GM19455 (cell line): ENCODE measurements around the gene ZBTB2.
"Not testable (repeated sequence)": the region's sequence is repeated elsewhere in the genome, so short reads cannot be mapped to it uniquely, and the experiment has no call there.

Source experiments
- ATAC-seq: cut with Tn5 transposase; IDR thresholded peaks from one replicate; pipeline ENCODE4 v1.9.1; 2021; ENCODE audit not compliant: unreplicated experiment

The ZBTB2 gene

GRCh38 chr6:151338651-151339200 is 52.6 kb downstream of the ZBTB2 start:
- ATAC-seq = no peak

GRCh38 chr6:151335930-151336329 is 55.4 kb downstream of the ZBTB2 start:
- ATAC-seq = no peak

- no peak for ATAC-seq
Measured at GRCh38 chr6:151330130-151330696, 61.1 kb downstream of the ZBTB2 start.

DNA sequence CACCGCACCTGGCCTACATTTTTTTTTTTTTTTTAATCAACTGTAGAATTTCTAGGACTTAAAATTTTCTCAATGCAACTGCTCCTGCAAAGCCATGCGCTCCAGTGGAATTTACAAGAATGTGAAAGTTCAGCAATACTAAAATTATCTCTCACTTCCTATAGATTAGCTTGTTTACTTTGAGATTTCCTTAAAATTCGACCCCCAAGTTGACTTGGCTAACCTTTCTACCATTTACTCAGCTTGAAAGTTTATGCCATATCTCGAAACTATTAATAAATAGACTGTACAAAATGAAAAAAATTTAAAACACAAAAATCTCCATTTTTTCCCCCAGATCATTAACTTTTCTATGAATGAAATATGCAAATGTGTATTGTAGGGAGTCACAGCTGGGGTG is 64.3 kb downstream of the ZBTB2 start:
- ATAC-seq = no peak

DNA sequence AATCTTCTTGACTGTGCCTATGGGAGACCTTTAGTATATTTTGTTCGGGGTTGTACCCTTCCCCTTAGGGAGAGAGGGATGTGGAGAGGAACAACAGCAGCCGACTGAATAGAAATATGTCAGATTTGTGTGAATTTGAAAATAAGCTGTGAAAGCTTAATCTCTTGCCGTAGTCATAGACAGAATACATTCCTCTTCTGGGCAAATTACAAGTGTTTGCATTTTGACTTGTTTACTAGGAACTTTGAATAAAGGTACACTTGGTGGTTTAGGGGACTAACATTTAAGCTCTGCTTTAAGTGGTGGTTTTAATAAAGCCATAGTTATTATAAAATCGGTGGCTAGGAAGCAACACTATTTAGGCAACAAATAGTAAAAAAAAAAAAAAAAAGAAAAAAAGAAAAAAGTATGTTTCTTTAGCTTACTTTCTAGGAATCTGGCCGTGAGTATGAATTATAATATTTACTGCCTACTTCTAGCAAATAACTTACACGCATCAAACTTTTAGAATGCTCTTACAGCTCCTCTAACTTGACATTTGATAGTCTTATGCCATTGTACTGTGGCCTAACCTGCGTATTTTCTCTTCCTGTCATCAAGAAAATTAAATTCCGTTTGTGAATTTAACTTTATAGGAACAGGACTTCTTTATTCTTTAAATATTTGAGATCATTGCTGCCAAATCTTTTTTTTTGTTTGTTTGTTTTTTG is 65.1 kb downstream of the ZBTB2 start:
- no peak for ATAC-seq

- ATAC-seq = no peak
Measured at GRCh38 chr6:151325075-151326050, 66.0 kb downstream of the ZBTB2 start.

DNA sequence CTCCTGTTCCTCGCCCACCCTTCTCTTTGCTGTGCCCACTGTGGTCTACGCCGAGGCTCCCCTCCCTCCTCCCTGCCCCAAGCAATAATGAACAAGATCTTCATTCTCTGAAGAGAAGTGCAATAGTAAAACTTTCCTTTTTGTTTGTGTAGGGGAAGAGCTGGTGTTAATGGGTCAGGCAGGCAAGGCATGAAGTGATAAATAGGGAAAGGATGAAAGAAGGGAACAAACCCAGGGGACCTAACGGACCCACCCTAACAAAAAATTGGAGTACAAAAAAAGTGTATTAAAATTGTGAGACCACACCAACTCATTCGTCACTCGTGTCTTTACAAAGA is 66.9 kb downstream of the ZBTB2 start:
- ATAC-seq = no peak

DNA sequence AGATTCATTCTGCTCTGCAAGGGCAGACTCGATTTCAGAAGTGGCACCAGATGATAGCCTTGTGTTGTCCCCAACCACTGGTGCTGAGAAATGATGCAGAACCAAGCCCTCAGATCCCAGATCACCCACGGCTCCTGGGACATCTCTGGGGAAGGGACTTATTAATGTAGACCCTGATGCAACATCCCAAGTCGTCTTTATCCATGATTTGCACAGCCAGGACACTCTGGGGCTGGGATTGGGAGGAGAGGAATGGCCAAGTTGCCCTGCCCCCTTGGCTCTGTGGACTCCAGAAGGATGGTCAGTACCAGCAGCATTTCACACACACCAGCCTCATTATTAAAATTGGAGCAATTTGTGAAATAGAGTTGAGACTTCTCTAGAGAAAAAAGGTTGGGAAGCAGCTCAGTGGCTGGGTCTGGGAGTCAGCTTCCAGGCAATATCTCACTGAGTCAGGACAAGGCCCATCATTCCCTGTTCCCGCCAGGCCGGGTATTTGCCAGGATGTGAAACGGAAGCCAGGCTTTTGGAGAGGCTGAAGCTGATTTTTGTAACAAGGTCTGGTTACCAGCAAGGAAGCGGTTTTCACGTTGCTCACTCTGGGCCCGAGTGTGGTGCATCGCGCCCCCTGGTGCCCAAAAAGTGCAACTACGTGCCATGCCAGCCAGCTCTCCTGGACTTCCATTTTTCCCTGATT is 67.4 kb downstream of the ZBTB2 start:
- ATAC-seq = no peak

- no peak for ATAC-seq
Measured at GRCh38 chr6:151322570-151322969, 68.8 kb downstream of the ZBTB2 start.

- no peak for ATAC-seq
Measured at GRCh38 chr6:151321438-151321837, 69.9 kb downstream of the ZBTB2 start.

- no peak for ATAC-seq
Measured at GRCh38 chr6:151320140-151320539, 71.2 kb downstream of the ZBTB2 start.

DNA sequence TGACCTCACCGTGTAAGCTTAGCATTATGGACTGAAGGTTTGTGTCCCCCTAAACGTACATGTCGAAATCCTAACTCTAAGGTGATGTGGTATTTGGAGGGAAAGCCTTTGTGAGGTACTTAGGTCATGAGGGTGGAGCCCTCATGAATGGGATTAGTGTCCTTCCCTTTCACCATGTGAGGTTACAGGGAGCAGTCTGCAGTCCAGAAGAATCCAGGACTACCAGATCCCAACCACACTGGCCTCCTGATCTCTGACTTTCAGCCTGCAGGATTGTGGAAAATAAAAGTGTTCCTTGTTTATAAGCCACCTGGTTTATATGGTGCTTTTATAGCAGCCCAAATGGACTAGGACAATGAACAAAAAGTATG is 73.4 kb downstream of the ZBTB2 start:
- ATAC-seq = no peak

DNA sequence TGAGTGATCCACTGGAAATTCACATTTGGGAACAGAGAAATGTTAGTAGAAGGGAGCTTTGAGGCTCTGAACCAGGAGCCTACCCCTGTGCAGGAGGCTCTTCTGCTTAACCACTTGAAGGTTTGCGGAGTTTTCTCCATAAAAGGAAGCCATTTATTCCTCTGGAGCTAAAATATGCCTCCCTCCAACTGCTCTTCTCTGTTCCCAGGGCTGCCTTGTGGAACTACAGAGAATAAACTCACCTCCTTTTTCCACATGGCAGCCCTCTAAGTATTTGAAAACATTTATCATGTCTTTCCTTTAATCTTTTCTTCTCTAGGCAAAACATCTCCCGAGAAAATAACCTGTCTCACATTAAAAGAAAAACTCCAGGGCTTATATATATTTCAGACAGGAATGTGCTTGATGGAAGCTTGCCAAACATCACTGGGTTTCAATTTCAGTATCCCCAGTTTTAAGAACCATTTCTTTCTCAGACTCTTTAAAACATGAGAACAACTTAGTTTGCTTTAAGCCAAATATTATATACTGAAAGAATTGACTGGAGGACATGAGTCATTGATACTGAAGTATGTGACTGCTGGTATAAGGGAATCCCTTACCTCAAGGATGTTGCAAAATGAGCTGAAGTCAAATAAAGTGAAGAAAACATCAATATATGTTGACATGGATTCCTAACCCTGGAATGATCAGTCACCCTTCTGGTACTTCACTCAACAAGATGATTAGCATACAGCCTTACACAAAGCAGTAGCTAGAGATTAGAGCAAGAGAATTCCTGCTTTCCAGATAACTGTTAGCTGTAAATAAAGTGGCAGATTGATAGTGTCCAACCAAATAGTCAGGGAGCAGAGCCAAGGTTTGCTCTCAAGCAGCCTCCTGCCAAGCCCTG is 74.0 kb downstream of the ZBTB2 start:
- no peak for ATAC-seq

DNA sequence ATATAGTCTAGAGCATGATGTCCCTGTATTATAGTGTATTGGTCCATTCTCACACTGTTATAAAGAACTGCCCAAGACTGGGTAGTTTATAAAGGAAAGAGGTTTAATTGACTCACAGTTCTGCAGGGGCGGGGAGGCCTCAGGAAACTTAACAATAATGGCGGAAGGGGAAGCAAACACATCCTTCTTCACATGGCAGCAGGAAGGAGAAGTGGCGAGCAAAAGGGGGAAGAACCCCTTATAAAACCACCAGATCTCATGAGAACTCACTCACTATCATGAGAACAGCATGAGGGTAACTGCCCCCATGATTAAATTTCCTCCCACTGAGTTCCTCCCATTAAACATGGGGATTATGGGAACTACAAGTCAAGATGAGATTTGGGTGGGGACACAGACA is 75.7 kb downstream of the ZBTB2 start:
- ATAC-seq = not testable (repeated sequence)
